Osteoblast (primary cell): Measurements from ENCODE around the gene PLEKHA6. TPM values are rescaled to one million over a fixed set of nuclear protein-coding genes. Genes with fewer than 3 reads are reported as not detected.

ENCODE experiments used
- DNase-seq: peaks from one replicate; pipeline ENCODE4 v3.0.0; 2011; ENCODE audit warnings: low spot score, mixed read lengths; ENCODE audit not compliant: insufficient read length; ENCODE audit errors: missing footprints
- H2AFZ ChIP-seq: 2 replicates; pipeline ENCODE4 v1.6.0; 2011; ENCODE audit warnings: mild to moderate bottlenecking, low read length
- H3K27ac ChIP-seq: 2 replicates; pipeline ENCODE4 v1.5.1; 2011; ENCODE audit warnings: mild to moderate bottlenecking, low read depth, low read length, moderate library complexity
- H3K27me3 ChIP-seq: 2 replicates; pipeline ENCODE4 v1.6.0; 2012; ENCODE audit warnings: mild to moderate bottlenecking, control low read depth, inconsistent platforms, low read length, moderate library complexity; ENCODE audit not compliant: insufficient read depth
- H3K36me3 ChIP-seq: 2 replicates; pipeline ENCODE4 v1.5.1; 2011; ENCODE audit warnings: mild to moderate bottlenecking, low read length, control low read depth, moderate library complexity; ENCODE audit not compliant: insufficient read depth
- H3K4me1 ChIP-seq: 2 replicates; pipeline ENCODE4 v1.5.1; 2011; ENCODE audit warnings: mild to moderate bottlenecking, low read length, control low read depth, moderate library complexity; ENCODE audit not compliant: insufficient read depth
- H3K4me2 ChIP-seq: 2 replicates; pipeline ENCODE4 v1.6.0; 2011; ENCODE audit warnings: mild to moderate bottlenecking, low read length; ENCODE audit not compliant: insufficient read depth
- H3K4me3 ChIP-seq: fragments of 200-600 bp; sonication (generic); 3 replicates; pipeline ENCODE4 v1.5.1; 2012; ENCODE audit warnings: mild to moderate bottlenecking, low read length, inconsistent platforms; ENCODE audit not compliant: insufficient read depth
- H3K79me2 ChIP-seq: 2 replicates; pipeline ENCODE4 v1.6.0; 2012; ENCODE audit warnings: mild to moderate bottlenecking, low read length, control low read depth, inconsistent platforms; ENCODE audit not compliant: insufficient read depth
- H3K9me3 ChIP-seq: 2 replicates; pipeline ENCODE4 v1.5.1; 2011; ENCODE audit warnings: low read depth, low read length, control low read depth
- H4K20me1 ChIP-seq: 2 replicates; pipeline ENCODE4 v1.6.0; 2012; ENCODE audit warnings: mild to moderate bottlenecking, low read length, control low read depth; ENCODE audit not compliant: insufficient read depth
- total RNA-seq: library from RNA; depleted of rRNA; stranded (reverse); fragments of >200 nt; gene quantifications from 2 replicates; pipeline ENCODE4 v1.2.3, GENCODE V29; 2012
- TF ChIP-seq, protein P1 (sequence below): IDR thresholded peaks from 2 replicates; pipeline ENCODE4 v1.5.1; 2011; ENCODE audit warnings: mild to moderate bottlenecking, low read depth, low read length, moderate library complexity; ENCODE audit errors: extremely low read depth

Gene PLEKHA6
- total RNA-seq, 1 donor = 0.36 TPM

DNA sequence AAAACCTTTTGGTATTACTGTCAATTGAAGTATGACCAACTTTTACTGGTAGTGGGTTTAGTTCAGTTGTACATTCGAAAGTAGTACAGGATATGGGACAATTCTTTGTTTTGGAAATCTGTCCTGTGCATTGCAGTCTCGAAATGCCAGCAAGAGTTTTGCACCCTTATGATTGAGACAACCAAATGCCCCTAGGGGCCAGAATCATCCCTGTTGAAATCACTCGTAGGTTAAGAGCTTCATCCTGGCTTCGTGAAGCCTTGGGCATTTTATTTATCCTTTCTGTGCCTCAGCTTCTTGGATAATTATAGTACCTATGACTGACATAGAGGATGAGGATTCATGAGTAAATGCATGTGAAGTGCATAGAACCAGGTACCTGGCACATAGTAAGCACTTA is 143.5 kb downstream of the PLEKHA6 start:
- Histone ChIP-seq H3K79me2 (no peaks in the 10 kb centered on the region), H2AFZ (no peak overlapping the region)

DNA sequence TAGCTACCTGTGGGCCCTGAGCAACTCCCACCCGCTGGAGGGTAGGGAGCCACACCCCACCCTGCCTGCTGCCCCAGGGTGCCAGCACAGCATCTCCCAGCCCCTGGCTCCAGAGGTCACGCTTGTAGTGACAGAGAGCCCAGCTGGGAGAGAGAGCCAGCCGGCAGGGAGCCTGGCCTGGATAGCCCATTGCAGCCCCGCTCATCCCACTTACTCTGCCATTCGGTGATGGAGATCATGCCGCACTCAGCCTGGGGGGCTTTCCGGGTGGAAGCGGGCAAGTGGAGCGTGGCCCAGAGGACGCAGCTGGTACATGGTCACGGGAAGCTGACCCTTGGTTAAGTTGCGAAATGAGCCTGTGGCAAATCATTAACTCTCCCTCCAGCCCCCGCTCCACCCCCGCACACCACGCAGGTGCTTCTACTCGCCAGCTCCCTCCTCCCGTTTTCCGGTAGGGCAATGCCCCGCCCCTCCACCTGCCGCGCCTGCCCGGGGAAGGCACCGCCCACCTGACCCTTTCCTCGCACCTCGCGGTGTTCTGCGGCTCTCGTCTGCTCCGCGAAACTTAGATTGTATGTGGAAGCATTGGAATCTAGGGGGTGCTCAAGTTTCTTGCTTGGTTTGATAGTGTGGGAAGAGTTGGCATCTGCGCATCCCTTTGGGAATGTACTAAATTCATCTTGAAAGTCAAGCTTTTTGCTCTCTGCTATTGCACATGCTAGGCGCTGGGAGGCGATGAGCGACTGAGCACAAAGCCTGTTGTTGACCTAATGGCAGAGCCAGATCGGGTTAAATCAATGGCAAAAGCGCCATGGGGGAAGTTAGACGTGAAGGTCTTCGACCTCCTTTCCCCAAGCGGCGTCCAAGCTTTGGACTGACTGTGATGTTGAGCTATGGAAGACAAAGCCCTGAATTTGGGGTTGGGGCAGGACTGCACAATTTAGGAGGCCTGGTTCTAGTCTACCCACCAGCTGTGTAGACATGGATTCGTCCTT is 145.8 kb downstream of the PLEKHA6 start, which contains the start of gene GOLT1A:
GOLT1A (minus strand) TSS at position 321 of the 995 bp plus-strand sequence; CDS start at position 239, 82 bp downstream.
- Histone ChIP-seq H3K4me2 (no peak within 1 kb of the TSS), H3K4me3 (no peak within 1 kb of the TSS), H3K27me3 (peaks cover 37% of the 10 kb centered on the region), H3K79me2 (no peaks in the 10 kb centered on the region), H4K20me1 (no peaks in the 10 kb centered on the region), H2AFZ (no peak within 1 kb of the TSS), H3K9me3 (no peaks in the 10 kb centered on the region), H3K4me1 (no peaks in the 10 kb centered on the region), H3K27ac (no peak within 1 kb of the TSS), H3K36me3 (no peaks in the 10 kb centered on the region)
- TF ChIP-seq, protein P1, sequence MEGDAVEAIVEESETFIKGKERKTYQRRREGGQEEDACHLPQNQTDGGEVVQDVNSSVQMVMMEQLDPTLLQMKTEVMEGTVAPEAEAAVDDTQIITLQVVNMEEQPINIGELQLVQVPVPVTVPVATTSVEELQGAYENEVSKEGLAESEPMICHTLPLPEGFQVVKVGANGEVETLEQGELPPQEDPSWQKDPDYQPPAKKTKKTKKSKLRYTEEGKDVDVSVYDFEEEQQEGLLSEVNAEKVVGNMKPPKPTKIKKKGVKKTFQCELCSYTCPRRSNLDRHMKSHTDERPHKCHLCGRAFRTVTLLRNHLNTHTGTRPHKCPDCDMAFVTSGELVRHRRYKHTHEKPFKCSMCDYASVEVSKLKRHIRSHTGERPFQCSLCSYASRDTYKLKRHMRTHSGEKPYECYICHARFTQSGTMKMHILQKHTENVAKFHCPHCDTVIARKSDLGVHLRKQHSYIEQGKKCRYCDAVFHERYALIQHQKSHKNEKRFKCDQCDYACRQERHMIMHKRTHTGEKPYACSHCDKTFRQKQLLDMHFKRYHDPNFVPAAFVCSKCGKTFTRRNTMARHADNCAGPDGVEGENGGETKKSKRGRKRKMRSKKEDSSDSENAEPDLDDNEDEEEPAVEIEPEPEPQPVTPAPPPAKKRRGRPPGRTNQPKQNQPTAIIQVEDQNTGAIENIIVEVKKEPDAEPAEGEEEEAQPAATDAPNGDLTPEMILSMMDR = peak; percentile 87
- DNase-seq = peak; percentile 93

More for the DNA sequence above, 143.5 kb downstream of the PLEKHA6 start:
- Histone ChIP-seq H3K4me2 (no peak overlapping the region), H3K36me3 (no peaks in the 10 kb centered on the region), H3K27ac (no peak overlapping the region), H3K4me3 (no peak overlapping the region), H3K9me3 (no peaks in the 10 kb centered on the region), H3K4me1 (no peaks in the 10 kb centered on the region), H4K20me1 (no peaks in the 10 kb centered on the region), H3K27me3 (peaks cover 43% of the 10 kb centered on the region)
- DNase-seq = no peak
- TF ChIP-seq, protein P1 = no peak

DNA sequence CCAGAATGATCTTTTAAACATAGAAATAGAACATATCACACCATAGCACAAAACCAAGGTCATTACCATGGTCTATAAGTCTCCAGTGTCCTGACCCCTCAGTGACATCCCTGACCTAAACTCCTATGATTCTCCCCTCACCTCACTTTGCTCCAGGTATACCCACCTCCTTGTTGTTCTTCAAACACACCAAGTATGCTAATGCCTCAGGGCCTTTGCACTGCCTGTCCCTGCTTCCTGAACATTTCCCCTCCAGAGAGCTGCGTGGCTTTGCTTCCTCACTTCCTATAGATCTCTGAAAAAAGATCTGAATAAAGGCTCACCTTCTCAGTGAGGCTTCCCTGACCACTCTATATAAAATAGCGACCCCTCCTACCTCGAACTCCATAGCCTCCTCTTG is 147.0 kb downstream of the PLEKHA6 start:
- no peaks in the 10 kb centered on the region for H4K20me1 ChIP-seq
- H3K9me3 ChIP-seq = no peaks in the 10 kb centered on the region
- H3K27me3 ChIP-seq = peaks cover 39% of the 10 kb centered on the region
- no peak overlapping the region for H3K27ac ChIP-seq
- no peak for DNase-seq
- no peaks in the 10 kb centered on the region for H3K79me2 ChIP-seq
- H3K4me1 ChIP-seq = no peaks in the 10 kb centered on the region
- no peak overlapping the region for H2AFZ ChIP-seq
- H3K36me3 ChIP-seq = no peaks in the 10 kb centered on the region
- no peak overlapping the region for H3K4me3 ChIP-seq
- TF ChIP-seq, protein P1 = no peak
- no peak overlapping the region for H3K4me2 ChIP-seq

DNA sequence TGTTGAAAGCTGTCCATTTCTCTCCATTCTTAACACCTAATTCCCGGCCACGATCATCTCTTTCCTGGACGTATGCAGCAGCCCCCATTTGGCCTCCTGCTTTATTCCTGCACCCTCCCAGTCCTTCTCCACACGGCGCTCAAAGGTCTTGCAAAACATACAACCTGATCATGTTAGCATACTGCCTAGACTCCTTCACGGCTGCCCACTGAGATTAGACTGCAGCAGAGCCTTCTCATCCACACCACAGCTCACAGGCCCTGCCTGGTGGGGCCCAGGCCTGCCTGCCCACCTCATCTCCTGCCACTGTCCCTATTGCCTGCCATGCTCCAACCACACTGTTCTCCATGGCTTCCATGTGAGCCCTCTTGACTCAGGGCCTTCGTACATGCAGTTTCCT is 148.7 kb downstream of the PLEKHA6 start:
- H3K36me3 ChIP-seq = no peaks in the 10 kb centered on the region
- TF ChIP-seq, protein P1 = no peak
- H3K4me3 ChIP-seq = no peak overlapping the region
- no peak overlapping the region for H3K4me2 ChIP-seq
- H3K4me1 ChIP-seq = no peaks in the 10 kb centered on the region
- H4K20me1 ChIP-seq = no peaks in the 10 kb centered on the region
- no peak overlapping the region for H3K27ac ChIP-seq
- H3K9me3 ChIP-seq = no peaks in the 10 kb centered on the region
- no peak overlapping the region for H2AFZ ChIP-seq
- peaks cover 42% of the 10 kb centered on the region for H3K27me3 ChIP-seq
- H3K79me2 ChIP-seq = no peaks in the 10 kb centered on the region
- DNase-seq = peak; percentile 42
